IMR-90 (cell line): ENCODE results near the gene TIRAP. TPM values are rescaled to one million over a fixed set of nuclear protein-coding genes. Genes with fewer than 3 reads are reported as not detected.
A peak's percentile ranks its signal among the peaks of the same experiment; 100 is the strongest.

ENCODE experiments used
- ATAC-seq: fragments of 200-7000 bp; cut with Tn5 transposase; 2 replicates; pipeline ENCODE4 v1.9.1; 2020; ENCODE audit warnings: low read depth, mild to moderate bottlenecking, moderate library complexity
- BruUV-seq: library from RNA; stranded (reverse); fragments of 400-500 nt; replicated peaks from 2 replicates; lab custom pipeline; 2021; lab: Mats Ljungman, UMichigan
- CTCF ChIA-PET: fragments of 300-600 bp; formaldehyde crosslinking; extraction: SDS; loops from one replicate; lab custom pipeline; 2021; ENCODE audit warnings: antibody characterized with exemption; lab: Yijun Ruan, JAX
- POLR2A ChIA-PET: fragments of 300-600 bp; sonication (Branson Sonifier 250); formaldehyde crosslinking; loops from one replicate; lab custom pipeline; 2022; ENCODE audit warnings: antibody characterized with exemption; ENCODE audit not compliant: unreplicated experiment; lab: Charles Lee
- DNase-seq: peaks from one replicate; pipeline ENCODE4 v3.0.0; 2013
- H2AFZ ChIP-seq: replicated peaks from 2 replicates; pipeline ENCODE3; 2013; ENCODE audit warnings: low read length, mild to moderate bottlenecking; ENCODE audit not compliant: poor library complexity
- H2AK5ac ChIP-seq: 2 replicates; pipeline ENCODE4 v1.6.1; 2013; ENCODE audit warnings: low read depth, low read length, inconsistent platforms
- H2AK9ac ChIP-seq: replicated peaks from 2 replicates; pipeline ENCODE3; 2013; ENCODE audit warnings: mild to moderate bottlenecking, low read depth, low read length, moderate library complexity; ENCODE audit not compliant: poor library complexity
- H2BK120ac ChIP-seq: 2 replicates; pipeline ENCODE4 v1.6.1; 2013; ENCODE audit warnings: low read depth, low read length, inconsistent platforms
- H2BK15ac ChIP-seq: 3 replicates; pipeline ENCODE4 v1.6.1; 2013; ENCODE audit warnings: low read depth, low read length, inconsistent platforms
- H2BK20ac ChIP-seq: 2 replicates; pipeline ENCODE4 v1.6.1; 2013; ENCODE audit warnings: low read depth, mild to moderate bottlenecking, inconsistent platforms, low read length, moderate library complexity
- H2BK5ac ChIP-seq: 2 replicates; pipeline ENCODE4 v1.6.1; 2013; ENCODE audit warnings: mild to moderate bottlenecking, low read depth, low read length, inconsistent platforms; ENCODE audit not compliant: poor library complexity, severe bottlenecking
- H3K14ac ChIP-seq: replicated peaks from 2 replicates; pipeline ENCODE4 v1.6.1; 2013; ENCODE audit warnings: low read depth, low read length, inconsistent platforms
- H3K18ac ChIP-seq: 2 replicates; pipeline ENCODE4 v1.6.1; 2013; ENCODE audit warnings: low read depth, low read length, control low read depth
- H3K23ac ChIP-seq: 2 replicates; pipeline ENCODE4 v1.6.1; 2013; ENCODE audit warnings: low read depth, low read length, inconsistent platforms
- H3K27ac ChIP-seq: 2 replicates; pipeline ENCODE4 v1.5.1; 2013; ENCODE audit warnings: mild to moderate bottlenecking, control low read depth, low read length; ENCODE audit not compliant: insufficient read depth
- H3K27me3 ChIP-seq: 2 replicates; pipeline ENCODE4 v1.6.1; 2013; ENCODE audit warnings: low read length; ENCODE audit not compliant: control insufficient read depth, insufficient read depth
- H3K36me3 ChIP-seq: 2 replicates; pipeline ENCODE4 v1.6.1; 2013; ENCODE audit warnings: low read length, mixed read lengths; ENCODE audit not compliant: control insufficient read depth, insufficient read depth
- H3K4ac ChIP-seq: 2 replicates; pipeline ENCODE4 v1.6.1; 2013; ENCODE audit warnings: low read depth, low read length, inconsistent platforms
- H3K4me1 ChIP-seq: 2 replicates; pipeline ENCODE4 v1.6.1; 2013; ENCODE audit warnings: low read length, mixed read lengths; ENCODE audit not compliant: control insufficient read depth, insufficient read depth
- H3K4me2 ChIP-seq: 2 replicates; pipeline ENCODE4 v1.6.1; 2013; ENCODE audit warnings: low read depth, mild to moderate bottlenecking, control low read depth, low read length, moderate library complexity
- H3K4me3 ChIP-seq: 2 replicates; pipeline ENCODE4 v1.5.1; 2013; ENCODE audit warnings: low read depth, mild to moderate bottlenecking, control low read depth, low read length, moderate library complexity; ENCODE audit not compliant: insufficient read depth
- H3K56ac ChIP-seq: 2 replicates; pipeline ENCODE4 v1.6.1; 2013; ENCODE audit warnings: low read length, inconsistent platforms; ENCODE audit not compliant: insufficient read depth; ENCODE audit errors: extremely low read depth
- H3K79me1 ChIP-seq, 2 experiments: 2 replicates each; pipeline ENCODE4 v1.6.1; 2013; ENCODE audit warnings: low read length in 2 of 2, inconsistent platforms in 1 of 2, low read depth in 1 of 2
- H3K9ac ChIP-seq: 2 replicates; pipeline ENCODE4 v1.6.1; 2013; ENCODE audit warnings: low read depth, low read length, control low read depth
- H3K9me1 ChIP-seq: 2 replicates; pipeline ENCODE4 v1.6.1; 2013; ENCODE audit warnings: low read length, inconsistent platforms; ENCODE audit not compliant: insufficient read depth
- H3K9me3 ChIP-seq: 2 replicates; pipeline ENCODE4 v1.6.1; 2013; ENCODE audit warnings: low read length; ENCODE audit not compliant: control insufficient read depth, insufficient read depth
- H4K20me1 ChIP-seq: 2 replicates; pipeline ENCODE4 v1.6.1; 2013; ENCODE audit warnings: low read length, inconsistent platforms; ENCODE audit not compliant: insufficient read depth
- H4K5ac ChIP-seq: 2 replicates; pipeline ENCODE4 v1.6.1; 2013; ENCODE audit warnings: mild to moderate bottlenecking, low read depth, low read length, control low read depth
- H4K8ac ChIP-seq, 2 experiments: 2 replicates each; pipeline ENCODE4 v1.6.1; 2013; ENCODE audit warnings: low read depth in 2 of 2, low read length in 2 of 2, control low read depth in 1 of 2, inconsistent platforms in 1 of 2
- H4K91ac ChIP-seq: 2 replicates; pipeline ENCODE4 v1.6.1; 2013; ENCODE audit warnings: low read depth, low read length, inconsistent platforms; ENCODE audit not compliant: insufficient read depth
- MXI1 ChIP-seq: IDR thresholded peaks from 2 replicates; pipeline ENCODE4 v1.6.1; 2012; ENCODE audit warnings: low read depth, mild to moderate bottlenecking, low read length, moderate library complexity, borderline replicate concordance
- RCOR1 ChIP-seq: IDR thresholded peaks from 2 replicates; pipeline ENCODE4 v1.6.1; 2012; ENCODE audit warnings: mild to moderate bottlenecking, low read length, improper control_type of control experiment; ENCODE audit not compliant: insufficient replicate concordance
- WGBS, 2 experiments: methylation state at CpG; one replicate each; pipeline versions ENCODE4 v1.1.5 to v1.1.7; 2013; ENCODE audit warnings: missing lambda C conversion rate in 2 of 2; ENCODE audit not compliant: insufficient read length in 1 of 2; ENCODE audit errors: extremely low coverage in 2 of 2; 5-methylcytosine and 5-hydroxymethylcytosine counted together
- dilution Hi-C: fragments of 300-500 bp; cut with HindIII; formaldehyde crosslinking; loops from one replicate; pipeline ENCODE4 v1.14.3; 2018; ENCODE audit warnings: low sequenced_read_pairs; ENCODE audit not compliant: unreplicated experiment
- in situ Hi-C: fragments of 300-500 bp; cut with MboI; formaldehyde crosslinking; loops from 3 replicates; pipeline ENCODE4 v1.14.3; 2019; ENCODE audit warnings: low sequenced_read_pairs, inconsistent platforms, mixed read lengths
- intact Hi-C: fragments of 100-400 bp; cut with micrococcal nuclease; formaldehyde crosslinking; loops from 2 replicates; pipeline ENCODE4 v1.10.0; 2022
- polyA plus RNA-seq, 3 experiments: library from polyadenylated mRNA; depleted of rRNA; stranded (reverse); fragments of >200 nt; gene quantifications; 2 replicates each; pipeline ENCODE4 v1.2.3, GENCODE V29; 2012; ENCODE audit warnings: low replicate concordance in 1 of 3
- total RNA-seq: library from RNA; depleted of rRNA; stranded (reverse); fragments of >200 nt; gene quantifications from 2 replicates; pipeline ENCODE4 v1.2.3, GENCODE V29; 2012

Gene TIRAP
- total and polyA plus RNA-seq, 2 of the 4 experiments (the other 2 are of a cell fraction) = 3.0 to 7.4 TPM

- Histone ChIP-seq H2BK20ac (no peak overlapping the region), H4K5ac (peak overlapping the region; percentile 90), H3K27me3 (no peaks in the 10 kb centered on the region), H3K4me3 (peak overlapping the region; percentile 83), H3K9me1 (peaks cover 5% of the 10 kb centered on the region; the same call in 1 of the 2 replicates), H2BK15ac (no peak overlapping the region), H3K18ac (no peak overlapping the region), H4K20me1 (no peaks in the 10 kb centered on the region), H4K91ac (peak overlapping the region; percentile 74), H3K14ac (peak overlapping the region; percentile 69; the same call in 1 of the 2 replicates), H2BK120ac (no peak overlapping the region), H3K4me2 (peak overlapping the region; percentile 83), H4K8ac (peak overlapping the region; percentile 74 to 91), H3K9ac (peak overlapping the region; percentile 84), H3K79me1 (peaks cover 4 to 27% of the 10 kb centered on the region in 2 experiments; a peak in 3 of 4 replicates), H2AK5ac (no peak overlapping the region), H2BK5ac (peak overlapping the region; percentile 32), H3K9me3 (no peaks in the 10 kb centered on the region), H3K4ac (peak overlapping the region; percentile 74), H3K56ac (peak overlapping the region; percentile 5), H2AK9ac (peak overlapping the region; percentile 20), H3K4me1 (peaks cover 3% of the 10 kb centered on the region; the same call in 1 of the 2 replicates), H3K27ac (peak overlapping the region; percentile 78), H3K23ac (peak overlapping the region; percentile 83), H3K36me3 (peaks cover 4% of the 10 kb centered on the region), H2AFZ (peak overlapping the region; percentile 97)
- BruUV-seq = no TSS peak
- CTCF ChIA-PET = interaction anchor here (0.6 kb wide), 1 partner anchor 8 kb away, joined by 4 read pairs; no protein-coding TSS in a partner anchor
- dilution Hi-C loops = no loop called here
- peak; percentile 35 for DNase-seq
- no CpG with 5 or more reads among the region's 15 CpGs for WGBS, 2 experiments
- intact Hi-C loops = no loop called here
- in situ Hi-C loops = no loop called here
- TF ChIP-seq MXI1 = 0 out of 2 replicates have a peak, but pooled peaks have one; percentile 28
- no peak for TF ChIP-seq RCOR1
- ATAC-seq = peak; percentile 50
- POLR2A ChIA-PET = no interaction called here
Measured at GRCh38 chr11:126282361-126282735, 545 bp upstream of the TIRAP start.
